ENCODE data around the gene LGI4.

DNA sequence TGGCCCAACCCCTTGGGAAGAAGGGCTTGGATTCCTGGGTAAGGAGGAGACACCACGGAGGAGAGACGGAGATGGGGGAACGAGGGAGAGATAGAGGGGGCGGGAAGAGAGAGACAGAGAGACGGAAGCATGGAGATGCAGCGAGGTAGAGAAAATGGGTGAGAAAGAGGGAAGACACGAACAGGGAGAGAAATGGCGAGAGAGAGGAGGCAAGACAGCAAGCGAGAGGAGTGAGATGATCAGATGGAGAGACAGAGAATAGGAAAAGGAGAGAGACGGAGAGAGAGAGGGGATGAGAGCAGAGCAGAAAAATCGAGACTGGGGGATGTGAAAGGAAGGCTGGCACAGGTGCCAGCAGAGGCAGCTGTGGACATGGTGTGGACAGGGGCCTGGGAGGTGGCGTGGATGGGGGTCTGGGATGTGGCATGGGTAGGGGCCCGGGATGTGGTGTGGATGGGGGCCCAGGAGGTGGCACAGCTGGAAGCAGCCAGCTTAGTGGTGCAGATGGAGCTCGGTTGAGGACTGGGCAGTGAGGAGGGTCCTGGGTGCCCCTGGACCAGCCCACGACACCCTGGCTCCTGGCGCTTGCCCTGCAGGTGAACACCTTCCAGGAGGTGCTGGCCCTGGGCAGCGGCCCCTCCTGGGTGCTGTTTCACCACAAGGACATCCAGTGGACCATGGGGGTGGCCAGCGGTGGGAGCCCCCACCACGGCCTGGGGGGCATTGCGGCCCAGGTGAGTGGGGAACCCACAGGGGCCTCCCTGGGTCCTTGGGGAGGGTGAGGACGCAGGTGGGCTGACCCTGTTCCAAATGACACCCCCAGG is 59.4 kb downstream of the LGI4 start:
- TF ChIP-seq, protein P1, sequence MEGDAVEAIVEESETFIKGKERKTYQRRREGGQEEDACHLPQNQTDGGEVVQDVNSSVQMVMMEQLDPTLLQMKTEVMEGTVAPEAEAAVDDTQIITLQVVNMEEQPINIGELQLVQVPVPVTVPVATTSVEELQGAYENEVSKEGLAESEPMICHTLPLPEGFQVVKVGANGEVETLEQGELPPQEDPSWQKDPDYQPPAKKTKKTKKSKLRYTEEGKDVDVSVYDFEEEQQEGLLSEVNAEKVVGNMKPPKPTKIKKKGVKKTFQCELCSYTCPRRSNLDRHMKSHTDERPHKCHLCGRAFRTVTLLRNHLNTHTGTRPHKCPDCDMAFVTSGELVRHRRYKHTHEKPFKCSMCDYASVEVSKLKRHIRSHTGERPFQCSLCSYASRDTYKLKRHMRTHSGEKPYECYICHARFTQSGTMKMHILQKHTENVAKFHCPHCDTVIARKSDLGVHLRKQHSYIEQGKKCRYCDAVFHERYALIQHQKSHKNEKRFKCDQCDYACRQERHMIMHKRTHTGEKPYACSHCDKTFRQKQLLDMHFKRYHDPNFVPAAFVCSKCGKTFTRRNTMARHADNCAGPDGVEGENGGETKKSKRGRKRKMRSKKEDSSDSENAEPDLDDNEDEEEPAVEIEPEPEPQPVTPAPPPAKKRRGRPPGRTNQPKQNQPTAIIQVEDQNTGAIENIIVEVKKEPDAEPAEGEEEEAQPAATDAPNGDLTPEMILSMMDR (IDR thresholded peaks at IDR 0.05; ENCODE audit: low read depth, low read length, missing input control), result no peak
- TF ChIP-seq TAF1 (conservative IDR thresholded peaks at IDR 0.05) (no peak), JUND (IDR thresholded peaks at IDR 0.05) (no peak)
- TF ChIP-seq, protein P2, sequence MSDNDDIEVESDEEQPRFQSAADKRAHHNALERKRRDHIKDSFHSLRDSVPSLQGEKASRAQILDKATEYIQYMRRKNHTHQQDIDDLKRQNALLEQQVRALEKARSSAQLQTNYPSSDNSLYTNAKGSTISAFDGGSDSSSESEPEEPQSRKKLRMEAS (IDR thresholded peaks at IDR 0.05), result no peak
- TF ChIP-seq, protein P3, sequence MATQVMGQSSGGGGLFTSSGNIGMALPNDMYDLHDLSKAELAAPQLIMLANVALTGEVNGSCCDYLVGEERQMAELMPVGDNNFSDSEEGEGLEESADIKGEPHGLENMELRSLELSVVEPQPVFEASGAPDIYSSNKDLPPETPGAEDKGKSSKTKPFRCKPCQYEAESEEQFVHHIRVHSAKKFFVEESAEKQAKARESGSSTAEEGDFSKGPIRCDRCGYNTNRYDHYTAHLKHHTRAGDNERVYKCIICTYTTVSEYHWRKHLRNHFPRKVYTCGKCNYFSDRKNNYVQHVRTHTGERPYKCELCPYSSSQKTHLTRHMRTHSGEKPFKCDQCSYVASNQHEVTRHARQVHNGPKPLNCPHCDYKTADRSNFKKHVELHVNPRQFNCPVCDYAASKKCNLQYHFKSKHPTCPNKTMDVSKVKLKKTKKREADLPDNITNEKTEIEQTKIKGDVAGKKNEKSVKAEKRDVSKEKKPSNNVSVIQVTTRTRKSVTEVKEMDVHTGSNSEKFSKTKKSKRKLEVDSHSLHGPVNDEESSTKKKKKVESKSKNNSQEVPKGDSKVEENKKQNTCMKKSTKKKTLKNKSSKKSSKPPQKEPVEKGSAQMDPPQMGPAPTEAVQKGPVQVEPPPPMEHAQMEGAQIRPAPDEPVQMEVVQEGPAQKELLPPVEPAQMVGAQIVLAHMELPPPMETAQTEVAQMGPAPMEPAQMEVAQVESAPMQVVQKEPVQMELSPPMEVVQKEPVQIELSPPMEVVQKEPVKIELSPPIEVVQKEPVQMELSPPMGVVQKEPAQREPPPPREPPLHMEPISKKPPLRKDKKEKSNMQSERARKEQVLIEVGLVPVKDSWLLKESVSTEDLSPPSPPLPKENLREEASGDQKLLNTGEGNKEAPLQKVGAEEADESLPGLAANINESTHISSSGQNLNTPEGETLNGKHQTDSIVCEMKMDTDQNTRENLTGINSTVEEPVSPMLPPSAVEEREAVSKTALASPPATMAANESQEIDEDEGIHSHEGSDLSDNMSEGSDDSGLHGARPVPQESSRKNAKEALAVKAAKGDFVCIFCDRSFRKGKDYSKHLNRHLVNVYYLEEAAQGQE (IDR thresholded peaks at IDR 0.05), result no peak
